ENCODE data around the gene PCGF1. TPM values are rescaled to one million over a fixed set of nuclear protein-coding genes. Genes with fewer than 3 reads are reported as not detected.
"Not testable (repeated sequence)": the region's sequence is repeated elsewhere in the genome, so short reads cannot be mapped to it uniquely, and the experiment has no call there.

PCGF1 gene
- total RNA-seq, 1 donor, result 23.7 TPM

DNA sequence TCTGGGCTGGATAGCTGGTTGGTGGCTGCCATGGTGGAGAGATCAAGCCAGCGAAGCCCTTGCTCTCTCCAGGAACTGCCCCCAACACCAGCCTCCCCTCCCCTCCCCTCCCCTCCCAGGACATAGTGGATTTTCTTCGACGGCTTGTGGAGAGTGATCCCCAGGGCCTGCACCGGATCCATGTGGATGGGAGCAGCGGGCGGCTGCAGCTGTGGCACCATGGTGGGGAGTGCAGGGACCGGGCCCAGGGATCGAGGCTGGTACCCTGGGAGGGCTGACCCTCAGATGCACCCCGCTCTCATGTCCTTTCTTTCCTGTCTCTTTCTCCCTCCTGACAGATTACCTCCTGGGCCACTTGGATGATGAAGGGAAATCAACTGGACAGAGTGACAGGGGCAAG, 17.6 kb downstream of the PCGF1 start:
- no peak for DNase-seq (ENCODE audit: low read depth)
- TF ChIP-seq, protein P1, sequence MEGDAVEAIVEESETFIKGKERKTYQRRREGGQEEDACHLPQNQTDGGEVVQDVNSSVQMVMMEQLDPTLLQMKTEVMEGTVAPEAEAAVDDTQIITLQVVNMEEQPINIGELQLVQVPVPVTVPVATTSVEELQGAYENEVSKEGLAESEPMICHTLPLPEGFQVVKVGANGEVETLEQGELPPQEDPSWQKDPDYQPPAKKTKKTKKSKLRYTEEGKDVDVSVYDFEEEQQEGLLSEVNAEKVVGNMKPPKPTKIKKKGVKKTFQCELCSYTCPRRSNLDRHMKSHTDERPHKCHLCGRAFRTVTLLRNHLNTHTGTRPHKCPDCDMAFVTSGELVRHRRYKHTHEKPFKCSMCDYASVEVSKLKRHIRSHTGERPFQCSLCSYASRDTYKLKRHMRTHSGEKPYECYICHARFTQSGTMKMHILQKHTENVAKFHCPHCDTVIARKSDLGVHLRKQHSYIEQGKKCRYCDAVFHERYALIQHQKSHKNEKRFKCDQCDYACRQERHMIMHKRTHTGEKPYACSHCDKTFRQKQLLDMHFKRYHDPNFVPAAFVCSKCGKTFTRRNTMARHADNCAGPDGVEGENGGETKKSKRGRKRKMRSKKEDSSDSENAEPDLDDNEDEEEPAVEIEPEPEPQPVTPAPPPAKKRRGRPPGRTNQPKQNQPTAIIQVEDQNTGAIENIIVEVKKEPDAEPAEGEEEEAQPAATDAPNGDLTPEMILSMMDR (IDR thresholded peaks at IDR 0.05; ENCODE audit: insufficient read depth, low read depth, low read length), result no peak
- H3K4me3 ChIP-seq (ENCODE audit: low read depth, low read length), result no peak overlapping the region

DNA sequence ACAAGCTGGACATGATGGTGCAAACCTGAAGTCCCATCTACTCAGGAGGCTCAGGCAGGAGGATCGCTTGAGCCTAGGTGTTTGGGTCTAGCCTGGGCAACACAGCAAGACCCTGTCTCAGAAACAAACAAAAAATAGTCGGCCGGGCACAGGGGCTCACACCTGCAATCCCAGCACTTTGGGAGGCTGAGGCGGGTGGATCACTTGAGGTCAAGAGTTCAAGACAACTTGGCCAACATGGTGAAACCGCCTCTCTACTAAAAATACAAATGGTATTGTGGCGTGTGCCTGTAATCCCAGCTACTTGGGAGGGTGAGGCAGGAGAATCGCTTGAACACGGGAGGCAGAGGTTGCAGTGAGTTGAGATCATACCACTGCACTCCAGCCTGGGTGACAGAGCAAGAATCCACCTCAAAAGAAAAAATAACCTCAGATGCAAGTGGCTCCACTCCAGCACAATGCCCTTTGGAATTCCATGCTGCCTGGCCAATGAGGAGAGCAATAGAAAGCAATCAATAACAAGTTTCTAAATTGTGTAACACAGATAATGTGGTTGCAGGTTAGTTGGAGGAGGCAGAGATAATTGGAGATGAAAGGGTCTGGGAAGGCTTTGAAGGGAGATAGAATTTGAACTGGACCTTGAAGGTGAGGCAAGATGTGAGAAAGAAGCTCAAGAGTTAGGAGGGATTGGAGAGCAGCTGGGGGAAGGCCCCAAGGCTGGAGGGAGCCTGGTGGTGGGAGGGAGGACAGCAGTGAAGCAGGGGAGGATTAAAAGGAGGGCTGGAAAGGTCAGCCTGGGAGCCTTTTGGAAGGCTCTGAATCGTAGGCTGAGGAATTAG, 18.6 kb downstream of the PCGF1 start:
- no peak overlapping the region for H3K4me3 ChIP-seq (ENCODE audit: low read depth, low read length)
- no peak for DNase-seq (ENCODE audit: low read depth)
- TF ChIP-seq, protein P1 (IDR thresholded peaks at IDR 0.05; ENCODE audit: insufficient read depth, low read depth, low read length), result no peak

DNA sequence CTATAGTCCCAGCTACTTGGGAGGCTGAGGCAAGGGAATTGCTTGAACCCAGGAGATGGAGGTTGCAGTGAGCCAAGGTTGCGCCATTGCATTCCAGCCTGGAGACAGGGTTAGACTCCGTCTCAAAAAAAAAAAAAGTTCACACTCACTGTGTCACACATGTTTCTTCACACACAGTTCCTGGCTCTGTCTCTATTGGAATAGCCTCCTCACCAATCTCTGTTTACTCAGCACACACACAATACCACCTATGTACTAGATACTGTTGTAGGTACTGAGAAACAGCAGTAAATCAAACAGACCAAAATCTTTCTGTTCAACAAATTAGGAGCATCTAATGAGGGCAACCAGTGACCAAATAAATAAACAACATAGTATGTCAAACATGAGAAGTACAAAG, 21.4 kb downstream of the PCGF1 start:
- DNase-seq (ENCODE audit: low read depth), result no peak
- no peak overlapping the region for H3K4me3 ChIP-seq (ENCODE audit: low read depth, low read length)
- TF ChIP-seq, protein P1 (IDR thresholded peaks at IDR 0.05; ENCODE audit: insufficient read depth, low read depth, low read length), result no peak

DNA sequence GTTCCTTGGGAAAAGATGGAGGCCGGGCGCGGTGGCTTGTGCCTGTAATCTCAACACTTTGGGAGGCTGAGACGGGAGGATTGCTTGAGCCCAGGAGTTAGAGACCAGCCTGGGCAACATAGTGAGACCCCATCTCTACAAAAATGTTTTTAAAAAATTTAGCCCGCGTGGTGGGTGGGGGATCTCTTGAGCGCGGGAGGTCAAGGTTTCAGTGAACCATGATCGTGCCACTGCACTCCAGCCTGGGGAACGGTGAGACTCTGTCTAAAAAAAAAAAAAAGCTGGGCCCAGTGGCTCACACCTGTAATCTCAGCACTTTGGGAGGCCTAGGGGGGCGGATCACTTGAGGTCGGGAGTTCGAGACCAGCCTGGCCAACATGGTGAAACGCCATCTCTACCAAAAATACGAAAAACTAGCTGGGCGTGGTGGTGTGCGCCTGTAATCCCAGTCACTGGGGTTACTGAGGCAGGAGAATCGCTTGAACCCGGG, 23.8 kb downstream of the PCGF1 start:
- H3K4me3 ChIP-seq (ENCODE audit: low read depth, low read length), result peak overlapping the region; percentile 99

GRCh38 chr2:74482801-74483674, 24.5 kb downstream of the PCGF1 start, which contains the start of the genes CCDC142 and TTC31:
Gene CCDC142 (minus strand): TSS chr2:74482998. CDS start chr2:74482837, 161 bp downstream.
Gene TTC31 (plus strand): TSS chr2:74483081. CDS start chr2:74483096, 15 bp downstream.
- DNase-seq (ENCODE audit: low read depth), result peak; percentile 96
- TF ChIP-seq, protein P1 (IDR thresholded peaks at IDR 0.05; ENCODE audit: insufficient read depth, low read depth, low read length), result peak; percentile 92
- peak within 1 kb of the TSS; percentile 99 for H3K4me3 ChIP-seq (ENCODE audit: low read depth, low read length)

More for the DNA sequence above, 23.8 kb downstream of the PCGF1 start:
- not testable (repeated sequence) for DNase-seq (ENCODE audit: low read depth)

GRCh38 chr2:74481961-74482800, 25.3 kb downstream of the PCGF1 start:
- TF ChIP-seq, protein P1 (IDR thresholded peaks at IDR 0.05; ENCODE audit: insufficient read depth, low read depth, low read length), result no peak
- DNase-seq (ENCODE audit: low read depth), result peak; percentile 33

More at GRCh38 chr2:74481961-74482800, 25.3 kb downstream of the PCGF1 start:
- peak overlapping the region; percentile 99 for H3K4me3 ChIP-seq (ENCODE audit: low read depth, low read length)

All from fibroblast of villous mesenchyme (primary cell).